GM21723 (cell line): ENCODE measurements around the gene SPACA9.

ENCODE experiments used
- ATAC-seq: cut with Tn5 transposase; IDR thresholded peaks from one replicate; pipeline ENCODE4 v1.9.1; 2021; ENCODE audit warnings: mild to moderate bottlenecking, moderate library complexity; ENCODE audit not compliant: unreplicated experiment

Gene SPACA9

DNA sequence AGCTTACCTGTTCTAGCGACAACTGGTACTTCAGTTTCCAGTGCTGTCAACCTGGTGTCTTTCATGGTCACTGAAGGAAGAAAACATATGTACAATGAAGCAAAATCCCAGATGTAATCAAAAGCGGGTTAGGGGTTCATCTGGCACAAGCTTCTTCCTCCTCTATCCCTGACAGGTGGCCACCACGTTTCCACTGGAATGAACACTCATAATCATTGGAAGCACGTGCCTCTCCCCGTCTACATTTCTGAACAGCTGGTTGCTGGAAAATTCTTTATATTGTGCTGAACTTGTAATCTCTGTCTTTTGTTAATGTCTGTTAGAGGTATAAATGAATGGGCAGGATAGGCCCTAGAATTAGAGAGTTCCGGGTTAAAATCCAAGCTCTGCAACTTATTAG is 56.3 kb downstream of the SPACA9 start:
- ATAC-seq: no peak

DNA sequence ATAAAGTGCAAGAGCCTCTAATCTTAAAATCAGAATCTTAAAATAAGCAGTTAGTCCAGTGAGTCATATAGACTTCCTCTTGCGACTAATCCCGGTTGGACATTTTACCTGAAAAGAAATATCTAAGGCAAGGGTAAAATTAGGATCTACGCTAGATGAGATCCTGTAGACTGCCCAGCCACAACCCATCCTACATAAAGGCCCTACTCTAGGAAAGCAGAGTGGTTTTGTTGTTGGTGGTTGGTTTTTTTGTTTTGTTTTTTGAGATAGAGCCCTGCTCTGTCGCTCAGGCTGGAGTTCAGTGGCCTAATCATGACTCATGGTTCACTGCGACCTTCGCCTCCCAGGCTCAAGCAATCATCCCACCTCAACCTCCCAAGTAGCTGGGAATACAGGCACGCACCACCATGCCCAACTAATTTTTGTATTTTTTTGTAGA is 58.8 kb downstream of the SPACA9 start:
- ATAC-seq: no peak

DNA sequence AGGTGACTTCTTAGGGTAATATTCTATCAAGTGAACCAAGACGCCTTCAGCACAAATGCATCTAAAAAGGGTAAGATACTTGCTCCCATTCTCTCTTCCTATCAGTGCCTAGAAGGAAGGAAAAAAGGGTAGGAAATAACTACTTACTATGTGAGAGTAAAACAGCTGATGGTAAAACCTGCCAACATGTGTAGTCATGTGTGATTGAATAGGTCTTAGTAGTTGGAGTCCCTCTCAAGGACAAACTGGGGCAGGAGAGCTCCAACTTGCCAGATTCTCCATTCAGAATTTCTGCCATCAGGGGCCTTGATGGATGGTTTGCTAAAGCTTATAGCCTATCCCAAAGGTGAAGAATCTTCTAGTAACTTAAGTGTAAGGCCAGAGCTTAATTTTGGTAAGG is 60.5 kb downstream of the SPACA9 start:
- ATAC-seq: no peak
